Measurements from ENCODE around the gene SIM1.

Gene SIM1

DNA sequence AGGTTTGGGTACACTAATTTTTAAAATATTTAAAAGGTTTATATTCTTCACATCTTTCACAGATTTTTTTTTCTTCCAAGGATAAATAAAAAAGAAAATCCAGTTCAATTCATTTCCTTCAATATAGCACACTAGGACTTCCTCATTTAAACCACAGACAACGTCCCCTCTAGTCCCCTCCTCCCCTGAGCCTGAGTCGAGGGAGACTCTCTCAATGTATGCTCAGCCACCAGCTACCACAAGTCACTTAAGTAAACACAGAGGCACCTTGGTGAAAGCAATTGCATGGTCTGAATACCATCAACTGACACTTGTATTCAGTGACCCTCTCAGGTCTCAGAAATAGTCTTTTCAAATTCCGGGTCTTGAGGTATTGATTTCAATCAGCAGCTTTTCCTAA is 88.6 kb downstream of the SIM1 start (continued):
- TF ChIP-seq ZNF24 (tag by site-specific recombination; IDR thresholded peaks at IDR 0.05) (no peak), ZNF169 (tag by site-specific recombination; IDR thresholded peaks at IDR 0.05) (no peak), ZNF544 (tag by site-specific recombination; IDR thresholded peaks at IDR 0.05) (no peak), ZNF571 (tag by site-specific recombination; IDR thresholded peaks at IDR 0.05) (no peak), ZEB2 (tag by site-specific recombination; IDR thresholded peaks at IDR 0.05) (no peak), ZNF561 (tag by site-specific recombination; IDR thresholded peaks at IDR 0.05; ENCODE audit: borderline replicate concordance) (no peak), ZNF354C (tag by site-specific recombination; IDR thresholded peaks at IDR 0.05; ENCODE audit: borderline replicate concordance, low read depth) (no peak), ZNF23 (tag by site-specific recombination; IDR thresholded peaks at IDR 0.05; ENCODE audit: borderline replicate concordance) (no peak), ZNF548 (tag by site-specific recombination; IDR thresholded peaks at IDR 0.05) (no peak), PRDM1 (tag by site-specific recombination; IDR thresholded peaks at IDR 0.05) (no peak)

DNA sequence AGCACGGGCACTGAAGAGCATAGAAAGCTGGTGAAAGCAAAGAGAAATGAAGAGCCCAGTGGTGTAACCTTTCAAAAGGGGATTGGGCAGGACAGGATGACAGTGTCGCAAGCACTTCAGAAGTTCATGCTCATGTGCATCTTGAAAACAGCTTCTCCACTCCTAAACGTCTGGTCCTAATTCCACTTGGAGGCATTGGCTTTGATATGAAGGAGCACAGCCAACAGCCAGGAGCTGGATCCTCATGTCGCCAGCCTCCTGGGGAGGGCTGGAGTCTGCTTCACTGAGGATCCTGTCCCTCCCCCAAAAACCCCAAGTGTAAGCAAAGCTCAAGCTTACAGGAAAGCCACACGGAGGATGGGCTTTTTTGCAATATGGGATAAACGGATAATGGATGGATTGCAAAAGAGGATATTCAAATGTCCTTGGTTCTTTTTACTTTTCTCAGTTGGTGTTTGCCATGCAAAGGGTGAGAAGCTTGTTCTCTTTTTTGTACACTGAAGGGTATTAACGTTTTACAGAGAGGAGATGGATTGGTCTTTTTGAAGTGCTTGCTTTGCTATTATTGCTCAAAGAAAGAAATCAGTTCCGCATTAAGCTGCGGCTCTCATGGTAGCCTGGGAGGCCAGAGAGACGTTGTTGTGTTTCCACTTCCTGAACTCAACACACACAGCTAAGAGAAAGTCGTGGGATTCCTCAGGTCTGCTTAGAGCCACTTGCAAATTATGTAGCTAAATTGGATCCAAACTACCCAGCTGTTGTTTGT is 92.2 kb downstream of the SIM1 start:
- TF ChIP-seq ZNF366 (tag by site-specific recombination; conservative IDR thresholded peaks at IDR 0.05): no peak
- TF ChIP-seq ZNF23 (tag by site-specific recombination; IDR thresholded peaks at IDR 0.05; ENCODE audit: borderline replicate concordance): no peak
- no peak overlapping the region for H3K4me3 ChIP-seq (ENCODE audit: low read depth, low read length)
- ChIA-PET POLR2A (interaction anchor here (1.0 kb wide), 1 partner anchor 88 kb away, joined by 3 read pairs; no protein-coding TSS in a partner anchor), CTCF (interaction anchor here (0.6 to 2.0 kb wide), 4 partner anchors 8 to 265 kb away, joined by 3 to 7 read pairs (median 5); no protein-coding TSS in a partner anchor)
- H3K27ac ChIP-seq (ENCODE audit: extremely low read depth, low read depth, low read length): no peak overlapping the region
- no peaks in the 10 kb centered on the region for H3K36me3 ChIP-seq (ENCODE audit: control insufficient read depth in 2 of 2, insufficient read depth in 1 of 2, low read length in 2 of 2)
- no peaks in the 10 kb centered on the region for H3K9me3 ChIP-seq (ENCODE audit: control insufficient read depth, insufficient read depth, low read depth, low read length)
- no peaks in the 10 kb centered on the region for H3K4me1 ChIP-seq (ENCODE audit: control insufficient read depth, insufficient read depth, low read length)

- H3K4me3 ChIP-seq (ENCODE audit: low read depth, low read length): no peak overlapping the region
- no peaks in the 10 kb centered on the region for H3K9me3 ChIP-seq (ENCODE audit: control insufficient read depth, insufficient read depth, low read depth, low read length)
- POLR2A ChIA-PET: no interaction called here
- no peaks in the 10 kb centered on the region for H3K36me3 ChIP-seq (ENCODE audit: control insufficient read depth in 2 of 2, insufficient read depth in 1 of 2, low read length in 2 of 2)
- no peak overlapping the region for H3K27ac ChIP-seq (ENCODE audit: extremely low read depth, low read depth, low read length)
- CTCF ChIA-PET: no interaction called here
- TF ChIP-seq HOXC10 (CRISPR knock-in tag; IDR thresholded peaks at IDR 0.05) (no peak), ZNF169 (tag by site-specific recombination; IDR thresholded peaks at IDR 0.05) (no peak), ZBTB20 (tag by site-specific recombination; IDR thresholded peaks at IDR 0.05) (no peak), ZNF707 (tag by site-specific recombination; IDR thresholded peaks at IDR 0.05) (no peak), ZBTB7A (tag by site-specific recombination; IDR thresholded peaks at IDR 0.05; ENCODE audit: low read depth) (no peak), SP2 (tag by site-specific recombination; IDR thresholded peaks at IDR 0.05) (no peak), MYNN (tag by site-specific recombination; IDR thresholded peaks at IDR 0.05; ENCODE audit: borderline replicate concordance) (no peak), ZNF654 (tag by site-specific recombination; IDR thresholded peaks at IDR 0.05; ENCODE audit: low read depth) (no peak), ZBTB8A (tag by site-specific recombination; IDR thresholded peaks at IDR 0.05) (no peak), GLI4 (tag by site-specific recombination; IDR thresholded peaks at IDR 0.05) (no peak)
- TF ChIP-seq, protein P1, sequence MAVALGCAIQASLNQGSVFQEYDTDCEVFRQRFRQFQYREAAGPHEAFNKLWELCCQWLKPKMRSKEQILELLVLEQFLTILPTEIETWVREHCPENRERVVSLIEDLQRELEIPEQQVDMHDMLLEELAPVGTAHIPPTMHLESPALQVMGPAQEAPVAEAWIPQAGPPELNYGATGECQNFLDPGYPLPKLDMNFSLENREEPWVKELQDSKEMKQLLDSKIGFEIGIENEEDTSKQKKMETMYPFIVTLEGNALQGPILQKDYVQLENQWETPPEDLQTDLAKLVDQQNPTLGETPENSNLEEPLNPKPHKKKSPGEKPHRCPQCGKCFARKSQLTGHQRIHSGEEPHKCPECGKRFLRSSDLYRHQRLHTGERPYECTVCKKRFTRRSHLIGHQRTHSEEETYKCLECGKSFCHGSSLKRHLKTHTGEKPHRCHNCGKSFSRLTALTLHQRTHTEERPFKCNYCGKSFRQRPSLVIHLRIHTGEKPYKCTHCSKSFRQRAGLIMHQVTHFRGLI (tag by site-specific recombination; IDR thresholded peaks at IDR 0.05): no peak
- TF ChIP-seq, protein P2, sequence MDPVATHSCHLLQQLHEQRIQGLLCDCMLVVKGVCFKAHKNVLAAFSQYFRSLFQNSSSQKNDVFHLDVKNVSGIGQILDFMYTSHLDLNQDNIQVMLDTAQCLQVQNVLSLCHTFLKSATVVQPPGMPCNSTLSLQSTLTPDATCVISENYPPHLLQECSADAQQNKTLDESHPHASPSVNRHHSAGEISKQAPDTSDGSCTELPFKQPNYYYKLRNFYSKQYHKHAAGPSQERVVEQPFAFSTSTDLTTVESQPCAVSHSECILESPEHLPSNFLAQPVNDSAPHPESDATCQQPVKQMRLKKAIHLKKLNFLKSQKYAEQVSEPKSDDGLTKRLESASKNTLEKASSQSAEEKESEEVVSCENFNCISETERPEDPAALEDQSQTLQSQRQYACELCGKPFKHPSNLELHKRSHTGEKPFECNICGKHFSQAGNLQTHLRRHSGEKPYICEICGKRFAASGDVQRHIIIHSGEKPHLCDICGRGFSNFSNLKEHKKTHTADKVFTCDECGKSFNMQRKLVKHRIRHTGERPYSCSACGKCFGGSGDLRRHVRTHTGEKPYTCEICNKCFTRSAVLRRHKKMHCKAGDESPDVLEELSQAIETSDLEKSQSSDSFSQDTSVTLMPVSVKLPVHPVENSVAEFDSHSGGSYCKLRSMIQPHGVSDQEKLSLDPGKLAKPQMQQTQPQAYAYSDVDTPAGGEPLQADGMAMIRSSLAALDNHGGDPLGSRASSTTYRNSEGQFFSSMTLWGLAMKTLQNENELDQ (tag by site-specific recombination; IDR thresholded peaks at IDR 0.05; ENCODE audit: low read depth): no peak
- H3K4me1 ChIP-seq (ENCODE audit: control insufficient read depth, insufficient read depth, low read length): no peaks in the 10 kb centered on the region
Observed at GRCh38 chr6:100371591-100371990, 93.1 kb downstream of the SIM1 start.

Data from HEK293 (cell line).